Liver (tissue), 9 donors: ENCODE results near the gene ARMC2. TPM values are rescaled to one million over a fixed set of nuclear protein-coding genes. Genes with fewer than 3 reads are reported as not detected.

Experiments used
- DNase-seq: peaks from one replicate; pipeline ENCODE4 v3.0.0-alpha.2; 2017; ENCODE audit warnings: low spot score
- H3K27ac ChIP-seq, 2 donors: one replicate each; pipeline ENCODE4 v1.7.0; 2013; ENCODE audit warnings: inconsistent platforms in 2 of 2, low read length in 2 of 2, control low read depth in 1 of 2, low read depth in 1 of 2, mild to moderate bottlenecking in 1 of 2
- H3K27me3 ChIP-seq, 4 donors: one replicate each; pipeline versions ENCODE4 v1.6.1 to v1.7.0; 2013; ENCODE audit warnings: low read length in 3 of 4, inconsistent platforms in 1 of 4, mild to moderate bottlenecking in 1 of 4, moderate library complexity in 1 of 4; ENCODE audit not compliant: control insufficient read depth in 4 of 4, insufficient read depth in 4 of 4
- H3K36me3 ChIP-seq, 4 donors: one replicate each; pipeline versions ENCODE4 v1.6.1 to v1.7.0; 2013; ENCODE audit warnings: low read length in 3 of 4, mild to moderate bottlenecking in 3 of 4, low read depth in 1 of 4, moderate library complexity in 1 of 4; ENCODE audit not compliant: control insufficient read depth in 4 of 4, insufficient read depth in 3 of 4
- H3K4me1 ChIP-seq, 4 donors: one replicate each; pipeline versions ENCODE4 v1.6.1 to v1.7.0; 2013; ENCODE audit warnings: low read length in 3 of 4, mild to moderate bottlenecking in 3 of 4, moderate library complexity in 1 of 4; ENCODE audit not compliant: control insufficient read depth in 4 of 4, insufficient read depth in 4 of 4
- H3K4me3 ChIP-seq, 3 donors: one replicate each; pipeline versions ENCODE4 v1.6.1 to v1.7.0; 2013; ENCODE audit warnings: low read length in 3 of 3, control low read depth in 1 of 3, low read depth in 1 of 3, mild to moderate bottlenecking in 1 of 3
- H3K9ac ChIP-seq, 2 donors: one replicate each; pipeline ENCODE4 v1.7.0; 2013; ENCODE audit warnings: low read length in 2 of 2, mild to moderate bottlenecking in 2 of 2, moderate library complexity in 2 of 2, control low read depth in 1 of 2, low read depth in 1 of 2
- H3K9me3 ChIP-seq, 4 donors: one replicate each; pipeline versions ENCODE4 v1.6.1 to v1.7.0; 2013; ENCODE audit warnings: low read length in 3 of 4; ENCODE audit not compliant: control insufficient read depth in 4 of 4
- ATF3 ChIP-seq: IDR thresholded peaks from 2 replicates; pipeline ENCODE4 v1.6.1; 2016; ENCODE audit warnings: antibody characterized with exemption
- CTCF ChIP-seq: fragments of 150-350 bp; IDR thresholded peaks from 2 replicates; pipeline ENCODE4 v1.5.1; 2017; ENCODE audit warnings: improper control_type of control experiment, low read depth, low read length; ENCODE audit not compliant: missing input control
- FOXA1 ChIP-seq: IDR thresholded peaks from 2 replicates; pipeline ENCODE4 v1.6.1; 2016; ENCODE audit warnings: antibody characterized with exemption
- FOXA2 ChIP-seq: IDR thresholded peaks from 2 replicates; pipeline ENCODE4 v1.6.1; 2016; ENCODE audit warnings: antibody characterized with exemption
- GABPA ChIP-seq, 2 donors: IDR thresholded peaks in 1 of 2; conservative IDR thresholded peaks in 1 of 2; 2 replicates each; pipeline ENCODE4 v1.6.1; 2016; ENCODE audit warnings: antibody characterized with exemption in 2 of 2, mild to moderate bottlenecking in 1 of 2, moderate library complexity in 1 of 2
- HNF4A ChIP-seq, 2 donors: conservative IDR thresholded peaks; 2 replicates each; pipeline ENCODE4 v1.6.1; 2016; ENCODE audit warnings: antibody characterized with exemption in 2 of 2, mild to moderate bottlenecking in 2 of 2
- HNF4G ChIP-seq: IDR thresholded peaks from 2 replicates; pipeline ENCODE4 v1.6.1; 2016; ENCODE audit warnings: antibody characterized with exemption
- JUND ChIP-seq, 2 donors: IDR thresholded peaks; 2 replicates each; pipeline ENCODE4 v1.6.1; 2016; ENCODE audit warnings: antibody characterized with exemption in 2 of 2
- MAX ChIP-seq: IDR thresholded peaks from 2 replicates; pipeline ENCODE4 v1.6.1; 2016; ENCODE audit warnings: antibody characterized with exemption
- RAD21 ChIP-seq, 2 donors: IDR thresholded peaks; 2 replicates each; pipeline ENCODE4 v1.6.1; 2016; ENCODE audit warnings: antibody characterized with exemption in 2 of 2, mild to moderate bottlenecking in 2 of 2
- REST ChIP-seq: IDR thresholded peaks from 2 replicates; pipeline ENCODE4 v1.6.1; 2016; ENCODE audit warnings: antibody characterized with exemption, mild to moderate bottlenecking
- RXRA ChIP-seq, 2 donors: IDR thresholded peaks; 2 replicates each; pipeline ENCODE4 v1.6.1; 2017 to 2018; ENCODE audit warnings: antibody characterized with exemption in 2 of 2, mild to moderate bottlenecking in 1 of 2
- SP1 ChIP-seq: IDR thresholded peaks from 2 replicates; pipeline ENCODE4 v1.6.1; 2018; ENCODE audit warnings: antibody characterized with exemption, mild to moderate bottlenecking
- TAF1 ChIP-seq: conservative IDR thresholded peaks from 2 replicates; pipeline ENCODE4 v1.6.1; 2016; ENCODE audit warnings: antibody characterized with exemption, mild to moderate bottlenecking
- YY1 ChIP-seq: IDR thresholded peaks from 2 replicates; pipeline ENCODE4 v1.6.1; 2016; ENCODE audit warnings: antibody characterized with exemption, mild to moderate bottlenecking
- ZBTB33 ChIP-seq: IDR thresholded peaks from 2 replicates; pipeline ENCODE4 v1.6.1; 2016; ENCODE audit warnings: antibody characterized with exemption
- WGBS: extraction: QIAGEN DNeasy Blood & Tissue Kit; methylation state at CpG from one replicate; pipeline ENCODE4 v1.1.7; 2013; 5-methylcytosine and 5-hydroxymethylcytosine counted together
- polyA plus RNA-seq, 2 donors: library from polyadenylated mRNA; stranded (reverse) in 1 of 2; unstranded in 1 of 2; fragments of 200-250 nt in 1 of 2; fragments of >200 nt in 1 of 2; fragmentation: Nextera tagmentation in 1 of 2; extraction: Ambion mirVana in 1 of 2; gene quantifications; one replicate each; pipeline versions ENCODE4 v1.2.1 to v1.2.3, GENCODE V29; 2013 to 2015
- total RNA-seq, 2 donors: library from RNA; depleted of rRNA; stranded (reverse); fragments of >200 nt; gene quantifications; one replicate each; pipeline ENCODE4 v1.2.3, GENCODE V29; 2014
- donor health status: healthy.
- donor health status: healthy.
- donor health status: healthy.
- donor health status: healthy.
- donor health status: healthy.

ARMC2 gene
- total and polyA plus RNA-seq, 4 donors, result 0.24 to 1.5 (median 0.73) TPM

GRCh38 chr6:108896111-108896661, 48.0 kb downstream of the ARMC2 start:
- H3K4me1 ChIP-seq, result peaks cover 0 to 4% (median 0%) of the 10 kb centered on the region in 4 donors
- H3K4me3 ChIP-seq, result no peak overlapping the region
- H3K9ac ChIP-seq, result peak overlapping the region in 1 of 2 donors; percentile 31
- no peaks in the 10 kb centered on the region for H3K9me3 ChIP-seq
- H3K27me3 ChIP-seq, result no peaks in the 10 kb centered on the region
- no peak for TF ChIP-seq HNF4A (conservative IDR thresholded peaks at IDR 0.05)
- TF ChIP-seq SP1, result peak; percentile 16
- peak in 1 of 2 donors; percentile 18 for TF ChIP-seq RXRA (IDR thresholded peaks at IDR 0.05)
- peak in 1 of 2 donors; percentile 11 for TF ChIP-seq RAD21 (IDR thresholded peaks at IDR 0.05)
- no peak overlapping the region for H3K27ac ChIP-seq
- no peaks in the 10 kb centered on the region for H3K36me3 ChIP-seq
- WGBS, result 63% methylated on average over 3 of the region's 3 CpGs
- no peak for DNase-seq

- peaks cover 0 to 4% (median 0%) of the 10 kb centered on the region in 4 donors for H3K4me1 ChIP-seq
- H3K27me3 ChIP-seq, result no peaks in the 10 kb centered on the region
- H3K9ac ChIP-seq, result no peak overlapping the region
- no peaks in the 10 kb centered on the region for H3K36me3 ChIP-seq
- WGBS, result 45% methylated on average over 1 of the region's 1 CpG
- DNase-seq, result no peak
- no peaks in the 10 kb centered on the region for H3K9me3 ChIP-seq
- peak; percentile 27 to 46 for TF ChIP-seq RAD21 (IDR thresholded peaks at IDR 0.05)
- no peak for TF ChIP-seq TAF1
- peak in 1 of 2 donors; percentile 32 for TF ChIP-seq HNF4A (conservative IDR thresholded peaks at IDR 0.05)
- no peak for TF ChIP-seq MAX
- no peak for TF ChIP-seq ZBTB33
- TF ChIP-seq HNF4G, result no peak
- TF ChIP-seq GABPA (IDR thresholded peaks at IDR 0.05 in 1 of 2, conservative IDR thresholded peaks at IDR 0.05 in 1 of 2), result no peak
- TF ChIP-seq REST, result no peak
- no peak for TF ChIP-seq ATF3
- peak; percentile 91 for TF ChIP-seq FOXA2
- TF ChIP-seq RXRA (IDR thresholded peaks at IDR 0.05), result peak in 1 of 2 donors; percentile 36
- TF ChIP-seq SP1, result no peak
- peak; percentile 78 for TF ChIP-seq FOXA1
- TF ChIP-seq JUND (IDR thresholded peaks at IDR 0.05), result no peak
- peak; percentile 43 for TF ChIP-seq YY1
- TF ChIP-seq CTCF, result no peak
- no peak overlapping the region for H3K4me3 ChIP-seq
- H3K27ac ChIP-seq, result no peak overlapping the region
Measured at GRCh38 chr6:108897371-108897770, 49.1 kb downstream of the ARMC2 start.
